Thoracic aorta (tissue), 2 donors: Measurements from ENCODE around the gene SLC44A1. TPM values are rescaled to one million over a fixed set of nuclear protein-coding genes. Genes with fewer than 3 reads are reported as not detected.
"Not testable (repeated sequence)": the region's sequence is repeated elsewhere in the genome, so short reads cannot be mapped to it uniquely, and the experiment has no call there.

ENCODE experiments used
- ATAC-seq: fragments of 150-250 bp; one replicate; pipeline ENCODE4 v1.8.0; 2017; ENCODE audit warnings: low read depth; ENCODE audit not compliant: insufficient number of reproducible peaks, low FRiP score
- DNase-seq: peaks from one replicate; pipeline ENCODE4 v3.0.0-alpha.2; 2020; ENCODE audit warnings: low spot score
- H3K27ac ChIP-seq, 2 donors: fragments of 200-600 bp; sonication (generic); 1 replicate in 1 of 2; 2 replicates in 1 of 2; pipeline ENCODE4 v1.5.1; 2016; ENCODE audit warnings: mild to moderate bottlenecking in 2 of 2, moderate library complexity in 2 of 2
- H3K27me3 ChIP-seq: fragments of 200-600 bp; sonication (generic); replicated peaks from 2 replicates; pipeline ENCODE4 v1.6.0; 2016; ENCODE audit warnings: mild to moderate bottlenecking; ENCODE audit not compliant: insufficient read depth
- H3K36me3 ChIP-seq: fragments of 200-600 bp; sonication (generic); one replicate; pipeline ENCODE4 v1.5.1; 2016
- H3K4me1 ChIP-seq, 2 donors: fragments of 200-600 bp; sonication (generic); 1 replicate in 1 of 2; 2 replicates in 1 of 2; pipeline versions ENCODE4 v1.5.1 to v1.6.0; 2016; ENCODE audit warnings: low read depth in 2 of 2, mild to moderate bottlenecking in 1 of 2; ENCODE audit not compliant: control insufficient read depth in 1 of 2
- H3K4me3 ChIP-seq: fragments of 200-600 bp; sonication (generic); 2 replicates; pipeline ENCODE4 v1.5.1; 2016; ENCODE audit warnings: mild to moderate bottlenecking
- H3K9me3 ChIP-seq: fragments of 200-600 bp; sonication (generic); 2 replicates; pipeline ENCODE4 v1.5.1; 2016
- total RNA-seq, 2 donors: library from RNA; depleted of rRNA; stranded (reverse); fragments of >200 nt; gene quantifications; one replicate each; pipeline versions ENCODE4 v1.1.0 to v1.2.3, GENCODE V29; 2016
- TF ChIP-seq, protein P1 (sequence below): fragments of 200-600 bp; sonication (generic); IDR thresholded peaks from one replicate; pipeline ENCODE4 v1.5.1; 2019; ENCODE audit warnings: antibody characterized with exemption

Gene SLC44A1
- total RNA-seq, 2 donors from 2014 or later = 33.9 to 58.8 TPM

DNA sequence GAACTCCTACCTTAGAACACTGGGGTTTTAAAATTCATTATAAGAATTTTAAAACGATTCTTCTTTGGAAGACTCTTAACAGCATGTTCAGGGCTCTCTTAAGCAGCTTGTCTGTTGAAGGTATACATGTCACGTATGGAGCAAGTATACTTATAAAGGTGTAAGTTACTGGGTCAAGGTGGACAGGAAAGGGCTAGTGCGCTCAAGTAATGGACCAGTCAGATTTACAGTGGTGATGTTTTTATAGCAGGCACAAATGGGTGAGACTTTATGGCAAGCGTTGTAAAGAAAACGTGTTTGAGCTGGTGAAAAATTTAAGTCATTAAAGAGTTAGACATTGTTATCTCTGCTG, 7.9 kb downstream of the SLC44A1 start:
- Histone ChIP-seq H3K36me3 (no peaks in the 10 kb centered on the region), H3K27ac (no peak overlapping the region), H3K4me3 (no peak overlapping the region), H3K27me3 (no peaks in the 10 kb centered on the region), H3K4me1 (peaks cover 4 to 6% of the 10 kb centered on the region in 2 donors), H3K9me3 (no peaks in the 10 kb centered on the region)
- TF ChIP-seq, protein P1, sequence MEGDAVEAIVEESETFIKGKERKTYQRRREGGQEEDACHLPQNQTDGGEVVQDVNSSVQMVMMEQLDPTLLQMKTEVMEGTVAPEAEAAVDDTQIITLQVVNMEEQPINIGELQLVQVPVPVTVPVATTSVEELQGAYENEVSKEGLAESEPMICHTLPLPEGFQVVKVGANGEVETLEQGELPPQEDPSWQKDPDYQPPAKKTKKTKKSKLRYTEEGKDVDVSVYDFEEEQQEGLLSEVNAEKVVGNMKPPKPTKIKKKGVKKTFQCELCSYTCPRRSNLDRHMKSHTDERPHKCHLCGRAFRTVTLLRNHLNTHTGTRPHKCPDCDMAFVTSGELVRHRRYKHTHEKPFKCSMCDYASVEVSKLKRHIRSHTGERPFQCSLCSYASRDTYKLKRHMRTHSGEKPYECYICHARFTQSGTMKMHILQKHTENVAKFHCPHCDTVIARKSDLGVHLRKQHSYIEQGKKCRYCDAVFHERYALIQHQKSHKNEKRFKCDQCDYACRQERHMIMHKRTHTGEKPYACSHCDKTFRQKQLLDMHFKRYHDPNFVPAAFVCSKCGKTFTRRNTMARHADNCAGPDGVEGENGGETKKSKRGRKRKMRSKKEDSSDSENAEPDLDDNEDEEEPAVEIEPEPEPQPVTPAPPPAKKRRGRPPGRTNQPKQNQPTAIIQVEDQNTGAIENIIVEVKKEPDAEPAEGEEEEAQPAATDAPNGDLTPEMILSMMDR = no peak
- ATAC-seq (no peak), DNase-seq (no peak)

DNA sequence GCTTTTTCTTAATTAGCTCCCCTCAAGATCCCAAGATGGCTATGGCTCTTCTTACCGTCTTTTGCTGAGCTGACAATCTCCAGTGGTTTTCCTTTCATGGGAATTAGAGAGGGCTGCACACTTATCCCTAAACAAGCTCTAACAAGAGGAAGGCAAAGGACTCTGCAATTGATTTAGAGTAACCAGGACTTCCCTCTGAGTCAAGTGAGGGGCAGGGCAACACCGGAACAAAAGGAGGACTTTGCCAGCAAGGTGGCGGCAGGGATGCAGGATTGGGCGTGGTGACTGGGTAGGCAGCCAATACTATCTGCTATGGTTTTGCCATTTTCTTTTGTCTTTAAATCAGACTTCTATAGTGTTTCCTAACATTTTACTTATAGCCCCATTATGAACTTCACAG, 9.8 kb downstream of the SLC44A1 start:
- no peak overlapping the region for H3K4me3 ChIP-seq
- H3K27ac ChIP-seq = no peak overlapping the region
- H3K27me3 ChIP-seq = no peaks in the 10 kb centered on the region
- DNase-seq (no peak), ATAC-seq (no peak)
- H3K4me1 ChIP-seq = peaks cover 7 to 23% of the 10 kb centered on the region in 2 donors
- H3K9me3 ChIP-seq = no peaks in the 10 kb centered on the region
- TF ChIP-seq, protein P1 = no peak
- H3K36me3 ChIP-seq = no peaks in the 10 kb centered on the region

DNA sequence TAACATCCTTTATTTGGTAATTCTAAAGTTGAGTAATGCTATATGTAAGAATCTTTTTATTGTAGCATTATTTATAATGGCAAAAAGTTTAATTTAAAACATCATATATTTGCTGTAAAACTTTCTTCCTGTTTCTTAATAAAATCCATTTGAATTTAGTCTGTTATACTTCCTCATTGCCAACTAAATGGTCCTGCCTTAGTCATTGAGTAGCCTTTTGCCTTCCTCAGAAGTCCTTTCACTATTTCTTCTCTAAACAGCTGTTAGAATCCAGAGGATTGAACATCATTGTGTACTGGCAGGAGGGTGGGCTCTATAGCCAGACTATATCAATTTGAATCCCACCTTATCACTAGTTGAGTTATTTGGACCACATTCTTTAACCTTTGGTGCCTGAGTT, 11.0 kb downstream of the SLC44A1 start:
- TF ChIP-seq, protein P1 = no peak
- no peak for ATAC-seq
- no peak for DNase-seq
- H3K36me3 ChIP-seq = no peaks in the 10 kb centered on the region
- H3K4me1 ChIP-seq = peaks cover 17 to 35% of the 10 kb centered on the region in 2 donors
- no peak overlapping the region for H3K27ac ChIP-seq
- H3K27me3 ChIP-seq = no peaks in the 10 kb centered on the region
- no peak overlapping the region for H3K4me3 ChIP-seq
- no peaks in the 10 kb centered on the region for H3K9me3 ChIP-seq

DNA sequence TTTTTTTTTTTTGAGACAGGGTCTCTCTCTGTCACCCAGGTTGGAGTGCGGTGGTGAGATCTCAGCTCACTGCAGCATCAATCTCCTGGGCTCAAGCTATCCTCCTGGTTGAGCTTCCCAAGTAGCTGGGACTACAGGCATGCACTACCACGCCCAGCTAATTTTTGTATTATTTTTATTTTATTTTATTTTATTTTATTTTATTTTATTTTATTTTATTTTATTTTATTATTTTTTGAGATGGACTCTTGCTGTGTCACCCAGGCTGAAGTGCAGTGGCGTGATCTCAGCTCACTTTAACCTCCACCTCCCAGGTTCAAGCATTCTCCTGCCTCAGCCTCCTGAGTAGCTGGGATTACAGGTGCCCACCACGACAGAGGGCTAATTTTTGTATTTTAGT, 12.1 kb downstream of the SLC44A1 start:
- DNase-seq, H3K4me3 ChIP-seq, H3K27me3 ChIP-seq, ATAC-seq, H3K27ac ChIP-seq, H3K9me3 ChIP-seq, H3K36me3 ChIP-seq: not testable (repeated sequence)
- peaks cover 17 to 38% of the 10 kb centered on the region in 2 donors for H3K4me1 ChIP-seq

DNA sequence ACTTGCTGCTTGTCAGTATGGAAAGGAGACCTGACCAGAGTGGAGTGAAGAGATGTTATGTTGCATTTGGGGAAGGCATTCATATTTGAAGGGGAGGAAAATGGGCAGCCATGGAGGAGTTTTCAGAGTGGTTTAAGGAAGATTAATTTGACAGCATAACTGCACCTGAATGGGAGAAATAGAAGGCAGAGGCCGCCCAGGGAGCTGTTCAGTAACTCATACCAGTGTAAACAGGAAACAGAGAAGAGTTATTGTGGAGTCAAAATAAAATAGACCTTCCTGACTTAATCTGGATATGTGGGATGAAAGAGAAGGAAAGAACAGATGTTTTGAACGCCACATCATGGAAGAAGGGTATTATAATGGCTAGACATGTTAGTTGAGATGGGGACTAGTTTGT, 13.4 kb downstream of the SLC44A1 start:
- Histone ChIP-seq H3K4me1 (peaks cover 17 to 38% of the 10 kb centered on the region in 2 donors), H3K27me3 (no peaks in the 10 kb centered on the region), H3K36me3 (no peaks in the 10 kb centered on the region), H3K4me3 (no peak overlapping the region), H3K27ac (no peak overlapping the region), H3K9me3 (no peaks in the 10 kb centered on the region)
- no peak for ATAC-seq
- TF ChIP-seq, protein P1 = no peak
- no peak for DNase-seq

DNA sequence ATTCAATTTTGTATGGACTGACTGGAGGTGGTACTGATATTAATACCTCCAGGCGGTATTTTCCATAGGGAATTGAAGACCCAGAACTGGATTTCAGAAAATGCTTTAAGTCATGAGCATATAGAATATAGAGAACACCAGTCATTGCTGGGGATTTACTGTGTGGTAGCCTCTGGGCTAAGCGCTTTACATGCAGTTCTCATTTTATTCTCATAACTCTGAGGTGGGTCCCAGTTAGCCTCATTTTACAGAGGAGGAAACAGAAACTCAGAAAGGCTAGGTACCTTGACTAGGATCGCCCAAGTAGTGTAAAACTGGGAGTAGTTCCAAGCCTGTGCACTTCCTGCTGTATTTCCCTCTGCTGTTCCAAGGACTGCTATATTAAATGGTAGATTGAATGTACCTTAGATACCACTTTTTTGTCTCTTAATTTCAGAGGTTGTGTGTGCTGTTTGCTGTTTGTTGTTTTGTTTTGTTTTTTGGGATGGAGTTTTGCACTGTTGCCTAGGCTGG, 13.8 kb downstream of the SLC44A1 start:
- ATAC-seq = no peak
- Histone ChIP-seq H3K9me3 (no peaks in the 10 kb centered on the region), H3K27me3 (no peaks in the 10 kb centered on the region), H3K4me3 (no peak overlapping the region), H3K36me3 (no peaks in the 10 kb centered on the region), H3K4me1 (peaks cover 17 to 38% of the 10 kb centered on the region in 2 donors), H3K27ac (no peak overlapping the region)
- DNase-seq = no peak
- TF ChIP-seq, protein P1 = no peak
